Panc1 (cell line): Measurements from ENCODE around the gene RABGAP1. TPM values are rescaled to one million over a fixed set of nuclear protein-coding genes. Genes with fewer than 3 reads are reported as not detected.

Source experiments
- ATAC-seq: fragments of 200-7000 bp; cut with Tn5 transposase; 2 replicates; pipeline ENCODE4 v1.9.1; 2020; ENCODE audit warnings: mild to moderate bottlenecking, moderate library complexity
- BruUV-seq: library from RNA; stranded (reverse); fragments of 400-500 nt; replicated peaks from 2 replicates; lab custom pipeline; 2021; lab: Mats Ljungman, UMichigan
- CTCF ChIA-PET: fragments of 300-600 bp; sonication (Branson Sonifier 250); formaldehyde crosslinking; loops from one replicate; lab custom pipeline; 2022; ENCODE audit warnings: antibody characterized with exemption; lab: Charles Lee
- POLR2A ChIA-PET: fragments of 300-600 bp; sonication (Branson Sonifier 250); formaldehyde crosslinking; loops from one replicate; lab custom pipeline; 2022; ENCODE audit warnings: antibody characterized with exemption; lab: Charles Lee
- DNase-seq: peaks from one replicate; pipeline ENCODE4 v3.0.0-alpha.2; 2010; ENCODE audit warnings: low read depth, low spot score
- H3K27ac ChIP-seq: 2 replicates; pipeline ENCODE4 v1.5.1; 2011; ENCODE audit warnings: mild to moderate bottlenecking, low read length, inconsistent platforms
- H3K27me3 ChIP-seq: fragments of 200-500 bp; sonication (Bioruptor generic); 2 replicates; pipeline ENCODE4 v1.6.0; 2014; ENCODE audit warnings: low read length, inconsistent platforms; ENCODE audit not compliant: control insufficient read depth, insufficient read depth
- H3K36me3 ChIP-seq: fragments of 200-500 bp; sonication (Bioruptor generic); 2 replicates; pipeline ENCODE4 v1.5.1; 2014; ENCODE audit warnings: inconsistent platforms, mild to moderate bottlenecking, low read length, moderate library complexity; ENCODE audit not compliant: control insufficient read depth, insufficient read depth
- H3K4me1 ChIP-seq: 2 replicates; pipeline ENCODE4 v1.5.1; 2011; ENCODE audit warnings: inconsistent platforms, mild to moderate bottlenecking, low read length, moderate library complexity; ENCODE audit not compliant: control insufficient read depth, insufficient read depth
- H3K4me3 ChIP-seq, 2 experiments: 2 replicates each; pipeline ENCODE4 v1.5.1; 2011 to 2012; ENCODE audit warnings: low read depth in 2 of 2, low read length in 2 of 2, mild to moderate bottlenecking in 2 of 2, inconsistent platforms in 1 of 2, moderate library complexity in 1 of 2
- H3K9me3 ChIP-seq: fragments of 200-500 bp; sonication (Bioruptor generic); 2 replicates; pipeline ENCODE4 v1.5.1; 2014; ENCODE audit warnings: low read depth, mild to moderate bottlenecking, inconsistent platforms, low read length, moderate library complexity; ENCODE audit not compliant: control insufficient read depth, insufficient read depth
- CTCF ChIP-seq: fragments of 450-650 bp; IDR thresholded peaks from 2 replicates; pipeline ENCODE4 v1.5.1; 2017; ENCODE audit warnings: mild to moderate bottlenecking
- POLR2AphosphoS5 ChIP-seq: IDR thresholded peaks from 2 replicates; pipeline ENCODE4 v1.6.1; 2012; ENCODE audit warnings: mild to moderate bottlenecking, low read depth, low read length, moderate library complexity
- REST ChIP-seq, 2 experiments: IDR thresholded peaks; 2 replicates each; pipeline ENCODE4 v1.6.1; 2011 to 2012; ENCODE audit warnings: low read depth in 2 of 2, control low read depth in 1 of 2, low read length in 1 of 2, mild to moderate bottlenecking in 1 of 2, moderate library complexity in 1 of 2; ENCODE audit not compliant: insufficient read depth in 1 of 2
- SIN3A ChIP-seq: IDR thresholded peaks from 2 replicates; pipeline ENCODE4 v1.6.1; 2012; ENCODE audit warnings: low read depth, mild to moderate bottlenecking, low read length, moderate library complexity, borderline replicate concordance; ENCODE audit not compliant: insufficient read depth
- TCF7L2 ChIP-seq: IDR thresholded peaks from 2 replicates; pipeline ENCODE4 v1.6.1; 2011; ENCODE audit warnings: mild to moderate bottlenecking, low read depth, low read length, inconsistent platforms
- in situ Hi-C: cut with HindIII; loops from 2 replicates; pipeline ENCODE4 v1.10.0; 2016; ENCODE audit warnings: low sequenced_read_pairs, low pct_unique_long_range_greater_than_20kb
- intact Hi-C: fragments of 100-400 bp; cut with micrococcal nuclease; formaldehyde crosslinking; loops from one replicate; pipeline ENCODE4 v1.10.0; 2022; ENCODE audit not compliant: unreplicated experiment
- total RNA-seq: library from RNA; stranded (reverse); gene quantifications from one replicate; pipeline ENCODE4 v1.2.1, GENCODE V29; 2021; ENCODE audit not compliant: unreplicated experiment

Gene RABGAP1
- total RNA-seq, 1 experiment from 2014 or later, result 41.4 TPM

- ATAC-seq (no peak), DNase-seq (no peak)
- ChIA-PET CTCF (no interaction called here), POLR2A (no interaction called here)
- Histone ChIP-seq H3K27me3 (no peaks in the 10 kb centered on the region), H3K4me1 (no peaks in the 10 kb centered on the region), H3K9me3 (no peaks in the 10 kb centered on the region), H3K36me3 (no peaks in the 10 kb centered on the region), H3K27ac (no peak overlapping the region), H3K4me3 (no peak overlapping the region)
- BruUV-seq, result no TSS peak
- in situ Hi-C loops (no loop called here), intact Hi-C loops (no loop called here)
- TF ChIP-seq REST (IDR thresholded peaks at IDR 0.05; ENCODE audit: insufficient read depth in 1 of 2, low read depth in 2 of 2, low read length in 1 of 2) (no peak), POLR2AphosphoS5 (no peak), CTCF (no peak), SIN3A (no peak), TCF7L2 (no peak)
Measured at GRCh38 chr9:123059472-123060220, 118.8 kb downstream of the RABGAP1 start.

- BruUV-seq, result no TSS peak
- no peak overlapping the region for H3K4me3 ChIP-seq
- H3K27me3 ChIP-seq, result no peaks in the 10 kb centered on the region
- no peak overlapping the region for H3K27ac ChIP-seq
- in situ Hi-C loops, result no loop called here
- no peaks in the 10 kb centered on the region for H3K4me1 ChIP-seq
- H3K36me3 ChIP-seq, result peaks cover 3% of the 10 kb centered on the region; the same call in 1 of the 2 replicates
- ChIA-PET POLR2A (no interaction called here), CTCF (no interaction called here)
- intact Hi-C loops, result no loop called here
- no peak for ATAC-seq
- no peaks in the 10 kb centered on the region for H3K9me3 ChIP-seq
- DNase-seq, result no peak
- TF ChIP-seq REST (IDR thresholded peaks at IDR 0.05; ENCODE audit: insufficient read depth in 1 of 2, low read depth in 2 of 2, low read length in 1 of 2) (no peak), SIN3A (no peak), TCF7L2 (no peak), POLR2AphosphoS5 (no peak), CTCF (no peak)
Measured at GRCh38 chr9:123061216-123061615, 120.4 kb downstream of the RABGAP1 start.
